Measurements from ENCODE around the gene KNSTRN.

DNA sequence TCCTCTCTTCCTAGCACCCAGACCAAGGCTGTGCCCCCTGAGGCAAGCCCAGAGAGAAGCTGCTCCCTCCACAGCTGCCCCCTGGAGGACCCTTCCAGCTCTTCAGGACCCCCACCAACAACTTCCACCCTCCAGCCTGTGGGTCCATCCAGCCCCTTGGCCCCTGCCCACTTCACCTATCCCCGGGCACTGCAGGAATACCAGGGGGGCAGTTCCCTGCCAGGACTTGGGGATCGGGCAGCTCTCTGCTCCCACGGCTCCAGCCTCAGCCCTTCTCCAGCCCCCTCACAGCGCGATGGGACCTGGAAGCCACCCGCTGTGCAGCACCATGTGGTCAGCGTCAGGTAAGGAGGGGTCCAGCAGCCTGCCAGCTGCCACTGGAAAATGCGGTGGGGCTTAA, 18.9 kb upstream of the KNSTRN start:
- TF ChIP-seq, protein P1, sequence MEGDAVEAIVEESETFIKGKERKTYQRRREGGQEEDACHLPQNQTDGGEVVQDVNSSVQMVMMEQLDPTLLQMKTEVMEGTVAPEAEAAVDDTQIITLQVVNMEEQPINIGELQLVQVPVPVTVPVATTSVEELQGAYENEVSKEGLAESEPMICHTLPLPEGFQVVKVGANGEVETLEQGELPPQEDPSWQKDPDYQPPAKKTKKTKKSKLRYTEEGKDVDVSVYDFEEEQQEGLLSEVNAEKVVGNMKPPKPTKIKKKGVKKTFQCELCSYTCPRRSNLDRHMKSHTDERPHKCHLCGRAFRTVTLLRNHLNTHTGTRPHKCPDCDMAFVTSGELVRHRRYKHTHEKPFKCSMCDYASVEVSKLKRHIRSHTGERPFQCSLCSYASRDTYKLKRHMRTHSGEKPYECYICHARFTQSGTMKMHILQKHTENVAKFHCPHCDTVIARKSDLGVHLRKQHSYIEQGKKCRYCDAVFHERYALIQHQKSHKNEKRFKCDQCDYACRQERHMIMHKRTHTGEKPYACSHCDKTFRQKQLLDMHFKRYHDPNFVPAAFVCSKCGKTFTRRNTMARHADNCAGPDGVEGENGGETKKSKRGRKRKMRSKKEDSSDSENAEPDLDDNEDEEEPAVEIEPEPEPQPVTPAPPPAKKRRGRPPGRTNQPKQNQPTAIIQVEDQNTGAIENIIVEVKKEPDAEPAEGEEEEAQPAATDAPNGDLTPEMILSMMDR (conservative IDR thresholded peaks at IDR 0.05; ENCODE audit: low read depth in 2 of 2) = no peak
- TF ChIP-seq, protein P2, sequence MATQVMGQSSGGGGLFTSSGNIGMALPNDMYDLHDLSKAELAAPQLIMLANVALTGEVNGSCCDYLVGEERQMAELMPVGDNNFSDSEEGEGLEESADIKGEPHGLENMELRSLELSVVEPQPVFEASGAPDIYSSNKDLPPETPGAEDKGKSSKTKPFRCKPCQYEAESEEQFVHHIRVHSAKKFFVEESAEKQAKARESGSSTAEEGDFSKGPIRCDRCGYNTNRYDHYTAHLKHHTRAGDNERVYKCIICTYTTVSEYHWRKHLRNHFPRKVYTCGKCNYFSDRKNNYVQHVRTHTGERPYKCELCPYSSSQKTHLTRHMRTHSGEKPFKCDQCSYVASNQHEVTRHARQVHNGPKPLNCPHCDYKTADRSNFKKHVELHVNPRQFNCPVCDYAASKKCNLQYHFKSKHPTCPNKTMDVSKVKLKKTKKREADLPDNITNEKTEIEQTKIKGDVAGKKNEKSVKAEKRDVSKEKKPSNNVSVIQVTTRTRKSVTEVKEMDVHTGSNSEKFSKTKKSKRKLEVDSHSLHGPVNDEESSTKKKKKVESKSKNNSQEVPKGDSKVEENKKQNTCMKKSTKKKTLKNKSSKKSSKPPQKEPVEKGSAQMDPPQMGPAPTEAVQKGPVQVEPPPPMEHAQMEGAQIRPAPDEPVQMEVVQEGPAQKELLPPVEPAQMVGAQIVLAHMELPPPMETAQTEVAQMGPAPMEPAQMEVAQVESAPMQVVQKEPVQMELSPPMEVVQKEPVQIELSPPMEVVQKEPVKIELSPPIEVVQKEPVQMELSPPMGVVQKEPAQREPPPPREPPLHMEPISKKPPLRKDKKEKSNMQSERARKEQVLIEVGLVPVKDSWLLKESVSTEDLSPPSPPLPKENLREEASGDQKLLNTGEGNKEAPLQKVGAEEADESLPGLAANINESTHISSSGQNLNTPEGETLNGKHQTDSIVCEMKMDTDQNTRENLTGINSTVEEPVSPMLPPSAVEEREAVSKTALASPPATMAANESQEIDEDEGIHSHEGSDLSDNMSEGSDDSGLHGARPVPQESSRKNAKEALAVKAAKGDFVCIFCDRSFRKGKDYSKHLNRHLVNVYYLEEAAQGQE (IDR thresholded peaks at IDR 0.05; ENCODE audit: unreplicated experiment) = no peak
- TF ChIP-seq EZH2 (IDR thresholded peaks at IDR 0.05; ENCODE audit: low read depth, unreplicated experiment) = no peak
- no peak for TF ChIP-seq NANOG (IDR thresholded peaks at IDR 0.05; ENCODE audit: borderline replicate concordance)
- TF ChIP-seq EZH2phosphoT487 (IDR thresholded peaks at IDR 0.05; ENCODE audit: unreplicated experiment) = no peak
- TF ChIP-seq, protein P3, sequence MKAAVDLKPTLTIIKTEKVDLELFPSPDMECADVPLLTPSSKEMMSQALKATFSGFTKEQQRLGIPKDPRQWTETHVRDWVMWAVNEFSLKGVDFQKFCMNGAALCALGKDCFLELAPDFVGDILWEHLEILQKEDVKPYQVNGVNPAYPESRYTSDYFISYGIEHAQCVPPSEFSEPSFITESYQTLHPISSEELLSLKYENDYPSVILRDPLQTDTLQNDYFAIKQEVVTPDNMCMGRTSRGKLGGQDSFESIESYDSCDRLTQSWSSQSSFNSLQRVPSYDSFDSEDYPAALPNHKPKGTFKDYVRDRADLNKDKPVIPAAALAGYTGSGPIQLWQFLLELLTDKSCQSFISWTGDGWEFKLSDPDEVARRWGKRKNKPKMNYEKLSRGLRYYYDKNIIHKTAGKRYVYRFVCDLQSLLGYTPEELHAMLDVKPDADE (IDR thresholded peaks at IDR 0.05) = no peak
- no peak for TF ChIP-seq POLR2AphosphoS5 (IDR thresholded peaks at IDR 0.05; ENCODE audit: low read depth)

Data from GM23338 (cell line).